Activated CD4-positive, alpha-beta T cell treated with anti-CD3 and anti-CD28 coated beads, Interleukin-2, amount 10 ng/mL, durations not matched to agents 7 days and 5 days (primary cell): ENCODE data around the gene PTPN12. TPM values are rescaled to one million over a fixed set of nuclear protein-coding genes. Genes with fewer than 3 reads are reported as not detected.

ENCODE experiments used
- total RNA-seq, 2 experiments: library from RNA; stranded (reverse); gene quantifications; one replicate each; pipeline ENCODE4 v1.2.3, GENCODE V29; 2021

The PTPN12 gene
- total RNA-seq, 2 experiments from 2014 or later = 20.9 to 24.6 TPM

Other genes starting within 250 kb of the PTPN12 start
- 1 to 10 TPM; 7.8 to 8.7 TPM for gene GSAP, start 120.9 kb upstream of the PTPN12 start, total RNA-seq
- gene RSBN1L, start 159.2 kb downstream of the PTPN12 start, total RNA-seq = 10 to 100 TPM; 30.2 to 32.6 TPM